Right atrium auricular region (tissue), 2 donors: Measurements from ENCODE around the gene ZNF837. TPM values are rescaled to one million over a fixed set of nuclear protein-coding genes. Genes with fewer than 3 reads are reported as not detected.

Experiments used
- DNase-seq: peaks from one replicate; pipeline ENCODE4 v3.0.0-alpha.2; 2019; ENCODE audit warnings: low spot score
- H3K27ac ChIP-seq, 2 donors: fragments of 200-600 bp; sonication (generic); 1 replicate in 1 of 2; 2 replicates in 1 of 2; pipeline ENCODE4 v1.5.1; 2016 to 2019
- H3K27me3 ChIP-seq, 2 donors: fragments of 200-600 bp; sonication (generic); one replicate each; pipeline versions ENCODE4 v1.5.1 to v1.6.0; 2017 to 2019
- H3K36me3 ChIP-seq: fragments of 200-600 bp; sonication (generic); one replicate; pipeline ENCODE4 v1.5.1; 2016
- H3K4me1 ChIP-seq, 2 donors: fragments of 200-600 bp; sonication (generic); one replicate each; pipeline versions ENCODE4 v1.5.1 to v1.6.0; 2017 to 2019
- H3K4me3 ChIP-seq, 2 donors: fragments of 200-600 bp; sonication (generic); 1 replicate in 1 of 2; 2 replicates in 1 of 2; pipeline ENCODE4 v1.5.1; 2017 to 2019; ENCODE audit warnings: mild to moderate bottlenecking in 1 of 2, moderate library complexity in 1 of 2
- H3K9me3 ChIP-seq, 2 donors: fragments of 200-600 bp; sonication (generic); one replicate each; pipeline ENCODE4 v1.5.1; 2019
- CTCF ChIP-seq, 2 donors: fragments of 200-600 bp; sonication (generic); IDR thresholded peaks; one replicate each; pipeline ENCODE4 v1.5.1; 2019; ENCODE audit warnings: antibody characterized with exemption in 2 of 2
- microRNA-seq, 2 donors: library from miRNA; unstranded; fragments of <30 nt; microRNA quantifications; one replicate each; pipeline ENCODE4, GENCODE V29; 2016 to 2017; ENCODE audit warnings: borderline number of aligned reads in 2 of 2, borderline replicate concordance in 1 of 2
- total RNA-seq, 2 donors: library from RNA; depleted of rRNA; stranded (reverse); fragments of >200 nt; gene quantifications; one replicate each; pipeline ENCODE4 v1.1.0, GENCODE V29; 2016

Gene ZNF837
- total RNA-seq, 2 donors from 2014 or later, result 0.70 to 1.3 TPM

DNA sequence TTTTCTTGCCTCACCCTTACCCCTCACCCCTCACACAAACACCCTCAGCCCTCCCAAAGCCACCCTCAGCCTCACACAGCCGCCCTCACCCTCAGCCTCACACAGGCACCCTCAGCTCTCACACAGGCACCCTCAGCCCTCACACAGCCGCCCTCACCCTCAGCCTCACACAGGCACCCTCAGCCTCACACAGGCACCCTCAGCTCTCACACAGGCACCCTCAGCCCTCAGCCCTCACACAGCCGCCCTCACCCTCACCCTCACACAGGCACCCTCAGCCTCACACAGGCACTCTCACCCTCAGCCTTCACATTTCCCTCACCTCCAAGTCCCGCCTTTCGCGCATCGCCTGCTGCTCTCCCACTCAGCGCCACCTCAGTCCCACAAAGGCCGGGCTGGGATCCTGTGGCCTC lies 54.3 kb downstream of the ZNF837 start:
- Histone ChIP-seq H3K27ac (peak overlapping the region; percentile 96 to 98), H3K4me3 (peak overlapping the region; percentile 78 to 82), H3K27me3 (no peaks in the 10 kb centered on the region), H3K36me3 (no peaks in the 10 kb centered on the region), H3K9me3 (no peaks in the 10 kb centered on the region), H3K4me1 (peaks cover 0 to 30% of the 10 kb centered on the region in 2 donors)
- no peak for DNase-seq
- no peak for TF ChIP-seq CTCF (IDR thresholded peaks at IDR 0.05)

GRCh38 chr19:58325311-58326022 lies 55.4 kb downstream of the ZNF837 start:
- no peak for TF ChIP-seq CTCF (IDR thresholded peaks at IDR 0.05)
- DNase-seq, result no peak
- H3K9me3 ChIP-seq, result no peaks in the 10 kb centered on the region
- H3K4me3 ChIP-seq, result peak overlapping the region in 1 of 2 donors; percentile 78
- H3K27me3 ChIP-seq, result no peaks in the 10 kb centered on the region
- no peak overlapping the region for H3K27ac ChIP-seq
- no peaks in the 10 kb centered on the region for H3K36me3 ChIP-seq
- H3K4me1 ChIP-seq, result peaks cover 0 to 30% of the 10 kb centered on the region in 2 donors

- TF ChIP-seq CTCF (IDR thresholded peaks at IDR 0.05), result no peak
- Histone ChIP-seq H3K4me1 (no peaks in the 10 kb centered on the region), H3K4me3 (no peak overlapping the region), H3K9me3 (no peaks in the 10 kb centered on the region), H3K27ac (no peak overlapping the region), H3K27me3 (no peaks in the 10 kb centered on the region), H3K36me3 (peaks cover 10% of the 10 kb centered on the region)
- DNase-seq, result no peak
Observed at GRCh38 chr19:58319241-58319640, 61.6 kb downstream of the ZNF837 start.

GRCh38 chr19:58318297-58318696 lies 62.5 kb downstream of the ZNF837 start:
- no peaks in the 10 kb centered on the region for H3K9me3 ChIP-seq
- TF ChIP-seq CTCF (IDR thresholded peaks at IDR 0.05), result no peak
- no peak overlapping the region for H3K4me3 ChIP-seq
- no peak overlapping the region for H3K27ac ChIP-seq
- no peaks in the 10 kb centered on the region for H3K27me3 ChIP-seq
- peaks cover 20% of the 10 kb centered on the region for H3K36me3 ChIP-seq
- no peak for DNase-seq
- H3K4me1 ChIP-seq, result no peaks in the 10 kb centered on the region

Small RNAs within 50 kb of the gene (microRNA-seq; reads per million reads assigned to microRNA genes)
- 0 reads per million in 2 donors for gene MIR4754
- gene MIR6806, result 0 to 0.71 reads per million in 2 donors

Other genes starting within 250 kb of the ZNF837 start
- 1 to 10 TPM; 6.9 to 7.9 TPM for gene ZNF329, start 230.2 kb downstream of the ZNF837 start, total RNA-seq
- 10 to 100 TPM; 17.7 to 25.8 TPM for gene ZNF274, start 198.0 kb downstream of the ZNF837 start, total RNA-seq
- gene ZNF544, start 152.1 kb downstream of the ZNF837 start, total RNA-seq, result 10 to 100 TPM; 30.1 to 38.4 TPM
- gene ZNF8, start 102.1 kb downstream of the ZNF837 start, total RNA-seq, result 1 to 10 TPM; 5.8 to 6.9 TPM
- gene ERVK3-1, start 75.7 kb downstream of the ZNF837 start, total RNA-seq, result 10 to 100 TPM; 20.9 to 32.6 TPM
- 1 to 10 TPM; 1.6 to 2.6 TPM for gene ZSCAN22, start 54.0 kb downstream of the ZNF837 start, total RNA-seq
- 10 to 100 TPM; 45.5 to 52.6 TPM for gene A1BG, start 27.5 kb downstream of the ZNF837 start, total RNA-seq
- under 1 TPM; 0.39 to 0.56 TPM for gene ZNF497, start 18.3 kb downstream of the ZNF837 start, total RNA-seq
- 1,000 to 10,000 TPM in 1 of 2 donors, 100 to 1,000 TPM in 1; 593 to 1,197 TPM for gene RPS5, start 6.2 kb upstream of the ZNF837 start, total RNA-seq
- not detected for gene RNF225, start 14.6 kb upstream of the ZNF837 start, total RNA-seq
- gene ZNF584, start 27.6 kb upstream of the ZNF837 start, total RNA-seq, result 10 to 100 TPM; 17.4 to 18.5 TPM
- gene ZNF132, start 59.1 kb upstream of the ZNF837 start, total RNA-seq, result 1 to 10 TPM; 2.7 to 3.1 TPM
- 1 to 10 TPM; 2.7 to 6.9 TPM for gene ZNF324B, start 70.6 kb upstream of the ZNF837 start, total RNA-seq
- 1 to 10 TPM; 5.9 to 9.9 TPM for gene ZNF324, start 86.0 kb upstream of the ZNF837 start, total RNA-seq
- 10 to 100 TPM in 1 of 2 donors, 1 to 10 TPM in 1; 7.9 to 10.0 TPM for gene ZNF446, start 95.3 kb upstream of the ZNF837 start, total RNA-seq
- 1 to 10 TPM; 1.3 to 2.9 TPM for gene SLC27A5, start 131.0 kb upstream of the ZNF837 start, total RNA-seq
- gene ZBTB45, start 138.8 kb upstream of the ZNF837 start, total RNA-seq, result 10 to 100 TPM in 1 of 2 donors, 1 to 10 TPM in 1; 7.2 to 14.3 TPM
- 100 to 1,000 TPM in 1 of 2 donors, 10 to 100 TPM in 1; 99.6 to 207 TPM for gene TRIM28, start 163.0 kb upstream of the ZNF837 start, total RNA-seq
- 100 to 1,000 TPM; 109 to 121 TPM for gene CHMP2A, start 174.1 kb upstream of the ZNF837 start, total RNA-seq
- gene UBE2M, start 177.6 kb upstream of the ZNF837 start, total RNA-seq, result 10 to 100 TPM; 30.9 to 38.8 TPM
- 10 to 100 TPM in 1 of 2 donors, 1 to 10 TPM in 1; 6.5 to 11.3 TPM for gene MZF1, start 192.3 kb upstream of the ZNF837 start, total RNA-seq